ENCODE measurements around the gene KRT78.

Gene KRT78

GRCh38 chr12:52807544-52808470 is 41.0 kb downstream of the KRT78 start:
- no peaks in the 10 kb centered on the region for H3K36me3 ChIP-seq (ENCODE audit: control insufficient read depth, insufficient read depth, low read length)
- no peak for TF ChIP-seq CTCF (IDR thresholded peaks at IDR 0.05)
- no peaks in the 10 kb centered on the region for H3K4me1 ChIP-seq
- no peaks in the 10 kb centered on the region for H3K9me3 ChIP-seq (ENCODE audit: control insufficient read depth, low read length)
- H3K4me3 ChIP-seq (ENCODE audit: low read depth, low read length) = no peak overlapping the region
- no peaks in the 10 kb centered on the region for H3K27me3 ChIP-seq (ENCODE audit: control insufficient read depth, insufficient read depth, low read length)
- no peak overlapping the region for H3K4me2 ChIP-seq (ENCODE audit: low read length)
- no peak overlapping the region for H3K9ac ChIP-seq
- no peak overlapping the region for H3K27ac ChIP-seq
- no peak overlapping the region for H2AFZ ChIP-seq
- H3K79me2 ChIP-seq = no peaks in the 10 kb centered on the region

GRCh38 chr12:52806821-52807543 is 41.8 kb downstream of the KRT78 start:
- Histone ChIP-seq H3K27ac (no peak overlapping the region), H3K4me1 (no peaks in the 10 kb centered on the region), H3K4me2 (ENCODE audit: low read length) (no peak overlapping the region), H3K79me2 (no peaks in the 10 kb centered on the region), H3K4me3 (ENCODE audit: low read depth, low read length) (no peak overlapping the region), H3K27me3 (ENCODE audit: control insufficient read depth, insufficient read depth, low read length) (no peaks in the 10 kb centered on the region), H3K9ac (no peak overlapping the region), H2AFZ (no peak overlapping the region), H3K9me3 (ENCODE audit: control insufficient read depth, low read length) (no peaks in the 10 kb centered on the region), H3K36me3 (ENCODE audit: control insufficient read depth, insufficient read depth, low read length) (no peaks in the 10 kb centered on the region)
- no peak for TF ChIP-seq CTCF (IDR thresholded peaks at IDR 0.05)

DNA sequence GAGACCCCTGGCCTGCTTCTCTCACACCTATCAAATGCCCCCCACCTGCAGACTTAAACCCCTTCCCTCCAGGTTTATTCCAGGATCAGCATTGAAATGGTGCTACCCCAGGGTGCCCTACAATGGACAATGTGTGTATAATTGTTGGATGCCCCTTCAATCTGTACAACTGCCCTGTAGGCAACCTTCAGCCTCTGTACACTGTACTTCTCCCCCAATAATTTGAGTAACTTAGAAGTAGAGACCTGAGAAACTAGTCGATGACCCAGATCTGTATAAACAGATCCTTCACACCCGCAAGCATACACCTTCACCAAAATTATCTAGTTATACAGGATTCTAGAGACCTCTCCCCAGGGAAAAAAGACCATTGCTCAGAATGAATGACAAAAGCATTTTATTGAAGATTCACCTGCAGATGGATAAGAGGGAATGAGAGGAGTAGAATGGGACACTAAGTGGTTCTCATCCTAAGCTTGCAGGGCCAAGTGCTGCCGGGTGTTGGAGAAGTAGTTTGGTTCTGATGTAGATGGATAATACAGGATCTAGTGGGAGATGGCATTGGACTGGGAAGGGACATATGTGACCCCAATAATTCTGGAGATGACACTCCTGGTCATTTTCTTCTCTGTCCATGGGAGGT is 42.5 kb downstream of the KRT78 start:
- no peak overlapping the region for H2AFZ ChIP-seq
- H3K79me2 ChIP-seq = no peaks in the 10 kb centered on the region
- H3K27me3 ChIP-seq (ENCODE audit: control insufficient read depth, insufficient read depth, low read length) = no peaks in the 10 kb centered on the region
- H3K4me2 ChIP-seq (ENCODE audit: low read length) = no peak overlapping the region
- no peaks in the 10 kb centered on the region for H3K9me3 ChIP-seq (ENCODE audit: control insufficient read depth, low read length)
- no peaks in the 10 kb centered on the region for H3K36me3 ChIP-seq (ENCODE audit: control insufficient read depth, insufficient read depth, low read length)
- H3K4me3 ChIP-seq (ENCODE audit: low read depth, low read length) = no peak overlapping the region
- H3K4me1 ChIP-seq = no peaks in the 10 kb centered on the region
- H3K27ac ChIP-seq = no peak overlapping the region
- H3K9ac ChIP-seq = no peak overlapping the region
- TF ChIP-seq CTCF (IDR thresholded peaks at IDR 0.05) = no peak

GRCh38 chr12:52805739-52806138 is 43.1 kb downstream of the KRT78 start:
- no peak for TF ChIP-seq CTCF (IDR thresholded peaks at IDR 0.05)
- no peak overlapping the region for H3K27ac ChIP-seq
- no peaks in the 10 kb centered on the region for H3K9me3 ChIP-seq (ENCODE audit: control insufficient read depth, low read length)
- H3K9ac ChIP-seq = no peak overlapping the region
- no peaks in the 10 kb centered on the region for H3K27me3 ChIP-seq (ENCODE audit: control insufficient read depth, insufficient read depth, low read length)
- no peak overlapping the region for H2AFZ ChIP-seq
- no peak overlapping the region for H3K4me2 ChIP-seq (ENCODE audit: low read length)
- H3K4me1 ChIP-seq = no peaks in the 10 kb centered on the region
- no peaks in the 10 kb centered on the region for H3K79me2 ChIP-seq
- no peaks in the 10 kb centered on the region for H3K36me3 ChIP-seq (ENCODE audit: control insufficient read depth, insufficient read depth, low read length)
- no peak overlapping the region for H3K4me3 ChIP-seq (ENCODE audit: low read depth, low read length)

Data from parathyroid adenoma (tissue), 2 donors.